Calu3 (cell line): ENCODE data around the gene PDLIM3. TPM values are rescaled to one million over a fixed set of nuclear protein-coding genes. Genes with fewer than 3 reads are reported as not detected.

Experiments
- BruUV-seq: library from RNA; stranded (reverse); fragments of 400-500 nt; replicated peaks from 2 replicates; lab custom pipeline; 2021; lab: Mats Ljungman, UMichigan
- CTCF ChIA-PET: fragments of 300-600 bp; sonication (Branson Sonifier 250); formaldehyde crosslinking; loops from one replicate; lab custom pipeline; 2022; ENCODE audit warnings: antibody characterized with exemption; lab: Charles Lee
- DNase-seq: peaks from one replicate; pipeline ENCODE4 v3.0.0; 2022
- H3K27ac Mint-ChIP-seq: one replicate; pipeline ENCODE4 v1.8.0; 2022; ENCODE audit warnings: mixed read lengths; ENCODE audit not compliant: unreplicated experiment
- H3K27me3 Mint-ChIP-seq: one replicate; pipeline ENCODE4 v1.8.0; 2022; ENCODE audit warnings: mixed read lengths; ENCODE audit not compliant: unreplicated experiment
- H3K36me3 Mint-ChIP-seq: one replicate; pipeline ENCODE4 v1.8.0; 2022; ENCODE audit warnings: mild to moderate bottlenecking, moderate library complexity, mixed read lengths; ENCODE audit not compliant: insufficient read depth, unreplicated experiment
- H3K4me1 Mint-ChIP-seq: one replicate; pipeline ENCODE4 v1.8.0; 2022; ENCODE audit warnings: mild to moderate bottlenecking, low read depth, mixed read lengths; ENCODE audit not compliant: unreplicated experiment
- H3K4me3 Mint-ChIP-seq: one replicate; pipeline ENCODE4 v1.8.0; 2022; ENCODE audit warnings: mild to moderate bottlenecking, low read depth, moderate library complexity, mixed read lengths; ENCODE audit not compliant: unreplicated experiment
- H3K9me3 Mint-ChIP-seq: one replicate; pipeline ENCODE4 v1.8.0; 2022; ENCODE audit warnings: low read depth, mixed read lengths; ENCODE audit not compliant: unreplicated experiment
- intact Hi-C: fragments of 100-400 bp; cut with micrococcal nuclease; formaldehyde crosslinking; loops from one replicate; pipeline ENCODE4 v1.10.0; 2022; ENCODE audit not compliant: unreplicated experiment
- total RNA-seq: library from RNA; stranded (reverse); gene quantifications from 2 replicates; pipeline ENCODE4 v1.2.3, GENCODE V29; 2022
- TF ChIP-seq, protein P1 (sequence below): fragments of 200-600 bp; IDR thresholded peaks from one replicate; pipeline ENCODE4 v1.8.0; 2022; ENCODE audit warnings: antibody characterized with exemption; ENCODE audit not compliant: unreplicated experiment

PDLIM3 gene
- total RNA-seq, 1 experiment from 2014 or later: 0.50 TPM

GRCh38 chr4:185538806-185539205, 3.5 kb upstream of the PDLIM3 start:
- H3K27ac Mint-ChIP-seq: no peak overlapping the region
- no TSS peak for BruUV-seq
- H3K9me3 Mint-ChIP-seq: no peaks in the 10 kb centered on the region
- CTCF ChIA-PET: no interaction called here
- no peaks in the 10 kb centered on the region for H3K27me3 Mint-ChIP-seq
- intact Hi-C loops: no loop called here
- TF ChIP-seq, protein P1, sequence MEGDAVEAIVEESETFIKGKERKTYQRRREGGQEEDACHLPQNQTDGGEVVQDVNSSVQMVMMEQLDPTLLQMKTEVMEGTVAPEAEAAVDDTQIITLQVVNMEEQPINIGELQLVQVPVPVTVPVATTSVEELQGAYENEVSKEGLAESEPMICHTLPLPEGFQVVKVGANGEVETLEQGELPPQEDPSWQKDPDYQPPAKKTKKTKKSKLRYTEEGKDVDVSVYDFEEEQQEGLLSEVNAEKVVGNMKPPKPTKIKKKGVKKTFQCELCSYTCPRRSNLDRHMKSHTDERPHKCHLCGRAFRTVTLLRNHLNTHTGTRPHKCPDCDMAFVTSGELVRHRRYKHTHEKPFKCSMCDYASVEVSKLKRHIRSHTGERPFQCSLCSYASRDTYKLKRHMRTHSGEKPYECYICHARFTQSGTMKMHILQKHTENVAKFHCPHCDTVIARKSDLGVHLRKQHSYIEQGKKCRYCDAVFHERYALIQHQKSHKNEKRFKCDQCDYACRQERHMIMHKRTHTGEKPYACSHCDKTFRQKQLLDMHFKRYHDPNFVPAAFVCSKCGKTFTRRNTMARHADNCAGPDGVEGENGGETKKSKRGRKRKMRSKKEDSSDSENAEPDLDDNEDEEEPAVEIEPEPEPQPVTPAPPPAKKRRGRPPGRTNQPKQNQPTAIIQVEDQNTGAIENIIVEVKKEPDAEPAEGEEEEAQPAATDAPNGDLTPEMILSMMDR: no peak
- no peak for DNase-seq
- H3K4me3 Mint-ChIP-seq: no peak overlapping the region
- no peaks in the 10 kb centered on the region for H3K4me1 Mint-ChIP-seq
- H3K36me3 Mint-ChIP-seq: peaks cover 6% of the 10 kb centered on the region

GRCh38 chr4:185536411-185536709, 1.1 kb upstream of the PDLIM3 start:
- H3K27ac Mint-ChIP-seq: no peak overlapping the region
- TF ChIP-seq, protein P1: no peak
- intact Hi-C loops: no loop called here
- BruUV-seq: no TSS peak
- peaks cover 6% of the 10 kb centered on the region for H3K36me3 Mint-ChIP-seq
- no peaks in the 10 kb centered on the region for H3K4me1 Mint-ChIP-seq
- CTCF ChIA-PET: no interaction called here
- H3K9me3 Mint-ChIP-seq: no peaks in the 10 kb centered on the region
- H3K27me3 Mint-ChIP-seq: peaks cover 15% of the 10 kb centered on the region
- no peak for DNase-seq
- H3K4me3 Mint-ChIP-seq: peak overlapping the region; percentile 65

- peaks cover 6% of the 10 kb centered on the region for H3K36me3 Mint-ChIP-seq
- no peaks in the 10 kb centered on the region for H3K9me3 Mint-ChIP-seq
- TF ChIP-seq, protein P1: no peak
- intact Hi-C loops: no loop called here
- H3K4me1 Mint-ChIP-seq: no peaks in the 10 kb centered on the region
- peaks cover 15% of the 10 kb centered on the region for H3K27me3 Mint-ChIP-seq
- BruUV-seq: no TSS peak
- H3K4me3 Mint-ChIP-seq: peak overlapping the region; percentile 65
- H3K27ac Mint-ChIP-seq: no peak overlapping the region
- no peak for DNase-seq
- CTCF ChIA-PET: interaction anchor here (0.6 kb wide), 1 partner anchor 13 kb away, joined by 6 read pairs; no protein-coding TSS in a partner anchor
Observed at GRCh38 chr4:185535612-185536410, 504 bp upstream of the PDLIM3 start.

DNA sequence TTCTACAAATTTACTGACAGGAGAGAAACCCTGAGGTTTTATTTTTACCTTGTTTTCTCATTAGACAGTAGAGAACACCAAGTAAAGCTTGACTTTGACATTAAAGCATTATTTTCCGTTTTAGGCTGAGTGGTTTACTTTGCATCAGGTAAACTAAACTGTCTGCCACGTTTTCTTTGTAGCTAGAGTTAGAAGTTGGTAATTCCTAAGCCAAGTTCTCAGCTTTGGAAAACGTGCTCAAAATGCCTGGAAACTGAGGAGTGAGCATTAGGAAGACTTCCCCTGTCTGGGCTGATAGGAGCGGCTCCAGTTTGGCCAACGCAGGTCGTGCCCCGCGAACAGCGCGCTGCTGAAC, 819 bp downstream of the PDLIM3 start:
- CTCF ChIA-PET: no interaction called here
- Mint-ChIP-seq H3K9me3 (no peaks in the 10 kb centered on the region), H3K4me3 (peak overlapping the region; percentile 65), H3K27ac (no peak overlapping the region), H3K36me3 (peaks cover 6% of the 10 kb centered on the region), H3K4me1 (no peaks in the 10 kb centered on the region), H3K27me3 (peaks cover 15% of the 10 kb centered on the region)
- TF ChIP-seq, protein P1: no peak
- TSS peak; percentile 37 for BruUV-seq
- intact Hi-C loops: no loop called here
- DNase-seq: no peak
